NCI-H2171 treated with DMSO at 0.1 percent for 48 hours (cell line): ENCODE measurements around the gene ME3.
"Not testable (repeated sequence)": the region's sequence is repeated elsewhere in the genome, so short reads cannot be mapped to it uniquely, and the experiment has no call there.

Experiments
- DNase-seq: peaks from one replicate; lab custom pipeline; 2025; lab: John Stamatoyannopoulos, UW

Gene ME3

GRCh38 chr11:86558841-86559240 is 113.6 kb downstream of the ME3 start:
- DNase-seq = no peak

GRCh38 chr11:86558207-86558606 is 114.2 kb downstream of the ME3 start:
- DNase-seq = no peak

- DNase-seq = no peak
These were observed 116.5 kb downstream of the ME3 start for GRCh38 chr11:86555866-86556265.

GRCh38 chr11:86555401-86555800 is 117.0 kb downstream of the ME3 start:
- DNase-seq = no peak

- peak; percentile 92 for DNase-seq
These were observed 119.2 kb downstream of the ME3 start for GRCh38 chr11:86553265-86553664.

GRCh38 chr11:86551288-86552092 is 120.9 kb downstream of the ME3 start:
- DNase-seq = no peak

- no peak for DNase-seq
These were observed 121.7 kb downstream of the ME3 start for GRCh38 chr11:86550757-86551156.

- DNase-seq = peak; percentile 59
These were observed 124.0 kb downstream of the ME3 start for GRCh38 chr11:86548271-86548917.

- no peak for DNase-seq
These were observed 124.7 kb downstream of the ME3 start for GRCh38 chr11:86547727-86548126.

GRCh38 chr11:86541299-86541698 is 131.1 kb downstream of the ME3 start:
- not testable (repeated sequence) for DNase-seq

GRCh38 chr11:86538223-86538548 is 134.2 kb downstream of the ME3 start:
- no peak for DNase-seq

GRCh38 chr11:86537541-86538222 is 134.7 kb downstream of the ME3 start:
- DNase-seq = no peak

GRCh38 chr11:86535773-86536172 is 136.6 kb downstream of the ME3 start:
- DNase-seq = no peak

GRCh38 chr11:86524620-86525352 is 147.6 kb downstream of the ME3 start:
- no peak for DNase-seq

- DNase-seq = no peak
These were observed 148.4 kb downstream of the ME3 start for GRCh38 chr11:86523738-86524619.

GRCh38 chr11:86522512-86522911 is 149.9 kb downstream of the ME3 start:
- not testable (repeated sequence) for DNase-seq

GRCh38 chr11:86519064-86519911 is 153.1 kb downstream of the ME3 start:
- DNase-seq = no peak

- DNase-seq = no peak
These were observed 154.2 kb downstream of the ME3 start for GRCh38 chr11:86518211-86518610.

GRCh38 chr11:86517557-86517956 is 154.9 kb downstream of the ME3 start:
- DNase-seq = no peak

GRCh38 chr11:86515297-86516094 is 156.9 kb downstream of the ME3 start:
- DNase-seq = no peak
